VCaP (cell line): Measurements from ENCODE around the gene NUAK1.

Experiments used
- H3K27ac ChIP-seq: fragments of 450-650 bp; 2 replicates; pipeline ENCODE4 v1.5.1; 2017
- TF ChIP-seq, protein P1 (sequence below): fragments of 450-650 bp; conservative IDR thresholded peaks from 2 replicates; pipeline ENCODE4 v1.5.1; 2017; ENCODE audit warnings: mild to moderate bottlenecking, moderate library complexity

NUAK1 gene

DNA sequence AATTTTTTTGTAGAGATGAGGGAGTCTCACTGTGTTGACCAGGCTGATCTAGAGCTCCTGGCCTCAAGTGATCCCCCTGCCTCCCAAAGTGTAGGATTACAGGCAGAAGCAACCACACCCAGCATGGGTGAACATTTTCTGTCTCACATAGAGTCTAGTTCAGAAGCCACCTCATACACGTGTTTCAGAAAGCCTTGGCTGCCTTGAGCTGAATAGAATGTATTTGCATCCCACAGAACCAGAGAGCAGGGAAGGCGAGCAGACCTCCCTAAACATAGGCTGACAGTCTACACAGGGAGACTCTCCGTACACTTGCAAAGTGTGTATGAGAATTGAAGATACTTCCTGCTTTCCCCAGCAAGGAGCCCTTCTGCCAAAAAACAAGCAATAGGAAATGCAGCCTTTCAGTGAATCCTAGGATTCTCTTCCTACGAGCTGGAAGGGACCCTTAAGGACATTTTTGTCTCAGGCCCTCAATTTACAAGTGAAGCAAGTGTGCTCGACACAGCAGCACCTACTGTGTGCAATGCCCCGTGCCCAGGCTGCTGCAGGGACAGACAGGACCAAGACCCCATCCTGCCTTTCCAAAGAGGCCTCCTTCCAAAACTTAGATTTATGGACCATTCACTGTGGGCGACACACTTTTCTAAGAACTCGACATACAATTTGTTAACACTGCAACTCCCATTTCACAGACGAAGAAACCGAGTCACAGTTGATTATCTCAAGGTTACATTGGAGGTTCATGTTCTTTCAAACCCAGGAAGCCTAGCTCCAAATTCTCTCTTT, 11.2 kb downstream of the NUAK1 start:
- TF ChIP-seq, protein P1, sequence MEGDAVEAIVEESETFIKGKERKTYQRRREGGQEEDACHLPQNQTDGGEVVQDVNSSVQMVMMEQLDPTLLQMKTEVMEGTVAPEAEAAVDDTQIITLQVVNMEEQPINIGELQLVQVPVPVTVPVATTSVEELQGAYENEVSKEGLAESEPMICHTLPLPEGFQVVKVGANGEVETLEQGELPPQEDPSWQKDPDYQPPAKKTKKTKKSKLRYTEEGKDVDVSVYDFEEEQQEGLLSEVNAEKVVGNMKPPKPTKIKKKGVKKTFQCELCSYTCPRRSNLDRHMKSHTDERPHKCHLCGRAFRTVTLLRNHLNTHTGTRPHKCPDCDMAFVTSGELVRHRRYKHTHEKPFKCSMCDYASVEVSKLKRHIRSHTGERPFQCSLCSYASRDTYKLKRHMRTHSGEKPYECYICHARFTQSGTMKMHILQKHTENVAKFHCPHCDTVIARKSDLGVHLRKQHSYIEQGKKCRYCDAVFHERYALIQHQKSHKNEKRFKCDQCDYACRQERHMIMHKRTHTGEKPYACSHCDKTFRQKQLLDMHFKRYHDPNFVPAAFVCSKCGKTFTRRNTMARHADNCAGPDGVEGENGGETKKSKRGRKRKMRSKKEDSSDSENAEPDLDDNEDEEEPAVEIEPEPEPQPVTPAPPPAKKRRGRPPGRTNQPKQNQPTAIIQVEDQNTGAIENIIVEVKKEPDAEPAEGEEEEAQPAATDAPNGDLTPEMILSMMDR: no peak
- H3K27ac ChIP-seq: no peak overlapping the region

DNA sequence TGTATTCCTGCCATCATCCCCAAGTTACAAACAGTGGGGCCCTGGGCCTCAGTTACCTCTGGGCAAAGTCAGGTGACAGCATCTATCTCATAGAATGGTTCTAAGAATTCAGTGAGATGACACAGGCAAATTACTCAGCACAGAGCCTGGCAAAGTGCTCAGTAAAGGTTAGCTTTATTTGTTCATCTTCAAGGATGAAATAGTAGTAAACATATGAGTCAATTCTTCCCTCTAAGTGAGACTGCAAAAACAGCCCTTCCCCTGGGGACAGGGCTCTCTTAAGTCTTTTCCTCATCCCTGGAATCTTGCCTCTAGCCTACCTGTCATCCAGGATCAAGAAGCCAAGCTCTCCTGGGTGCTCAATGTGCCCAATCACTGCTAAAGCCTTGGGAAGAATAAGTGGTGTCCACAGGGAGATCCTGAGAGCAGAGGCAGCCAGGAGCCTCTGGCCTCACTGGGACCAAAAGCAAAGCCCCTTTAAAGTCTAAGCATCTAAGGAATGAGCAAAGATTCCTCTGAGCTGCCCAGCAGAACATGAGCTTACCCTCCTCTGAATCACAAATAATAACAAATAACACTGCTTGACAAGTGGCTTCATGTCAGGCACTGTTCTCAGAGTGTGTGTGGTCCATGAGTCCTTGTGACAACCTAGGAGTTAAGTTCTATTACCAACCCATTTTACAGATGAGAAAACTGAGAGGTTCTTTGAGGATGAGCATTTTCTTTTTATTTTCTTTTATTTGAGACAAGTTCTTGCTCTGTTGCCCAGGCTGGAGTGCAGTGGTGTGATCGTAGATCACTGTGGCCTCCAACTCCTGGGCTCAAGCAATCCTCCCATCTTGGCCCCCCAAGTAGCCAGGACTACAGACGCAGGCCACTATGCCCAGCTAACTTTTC, 12.1 kb downstream of the NUAK1 start:
- no peak overlapping the region for H3K27ac ChIP-seq
- TF ChIP-seq, protein P1: no peak

DNA sequence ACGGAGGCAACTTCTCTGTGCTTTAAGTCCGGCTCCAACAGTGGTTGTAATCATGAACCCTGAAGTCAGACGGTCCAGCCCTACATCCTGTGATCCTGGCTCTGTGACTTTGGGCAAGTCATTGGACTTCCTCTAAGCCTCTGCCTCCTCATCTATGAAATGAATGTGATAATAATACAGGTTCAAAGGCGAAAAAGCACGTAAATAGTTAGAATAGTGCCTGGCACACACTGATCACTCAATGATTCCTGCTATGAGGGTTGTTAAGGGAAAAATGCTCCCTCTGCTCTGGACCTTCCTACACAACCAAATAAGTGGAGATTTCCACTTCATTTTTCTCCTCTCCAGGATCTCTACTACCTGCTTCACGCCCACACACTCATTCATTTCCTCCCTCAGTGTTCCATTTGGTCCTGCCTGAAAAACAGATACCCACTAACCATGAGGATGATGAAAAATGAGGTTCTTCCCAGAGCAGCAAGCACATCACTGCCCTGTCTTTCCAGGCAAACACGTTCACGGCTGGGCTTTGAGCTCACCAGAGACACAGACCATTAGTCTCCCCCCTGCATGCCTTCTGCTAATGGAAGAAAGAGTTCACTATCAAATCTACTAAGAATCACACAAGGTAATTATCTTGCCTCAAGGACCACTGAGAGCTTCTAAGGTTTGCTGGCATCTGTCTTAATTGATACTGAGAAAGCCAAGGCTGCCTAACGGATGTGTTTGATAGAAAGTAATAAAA, 13.2 kb downstream of the NUAK1 start:
- H3K27ac ChIP-seq: no peak overlapping the region
- TF ChIP-seq, protein P1: no peak

DNA sequence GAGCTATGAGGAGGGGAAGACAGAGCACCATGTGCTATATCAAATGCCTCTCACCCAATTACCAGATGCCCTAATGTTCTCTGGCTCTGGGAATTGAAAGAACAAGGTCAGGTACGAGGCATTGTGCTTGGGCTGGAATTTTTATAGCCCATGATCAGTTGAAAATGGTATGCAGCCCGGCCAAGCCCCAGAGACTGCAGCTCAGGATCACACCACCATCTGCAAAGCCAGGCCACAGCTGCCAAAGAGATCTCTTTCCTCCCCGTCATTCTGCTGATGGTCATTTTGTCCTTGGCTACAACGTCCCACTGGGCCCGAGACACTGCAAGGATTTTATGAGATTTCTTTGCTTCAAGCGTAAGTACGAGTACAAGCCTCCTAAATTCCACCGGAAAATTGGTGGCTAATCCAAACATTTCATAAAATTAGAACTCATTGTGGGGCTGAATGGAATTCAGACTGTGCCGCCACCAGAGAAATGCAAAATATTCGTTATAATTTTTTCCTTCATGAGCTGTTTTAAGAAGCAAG, 15.1 kb downstream of the NUAK1 start:
- no peak overlapping the region for H3K27ac ChIP-seq
- TF ChIP-seq, protein P1: no peak

DNA sequence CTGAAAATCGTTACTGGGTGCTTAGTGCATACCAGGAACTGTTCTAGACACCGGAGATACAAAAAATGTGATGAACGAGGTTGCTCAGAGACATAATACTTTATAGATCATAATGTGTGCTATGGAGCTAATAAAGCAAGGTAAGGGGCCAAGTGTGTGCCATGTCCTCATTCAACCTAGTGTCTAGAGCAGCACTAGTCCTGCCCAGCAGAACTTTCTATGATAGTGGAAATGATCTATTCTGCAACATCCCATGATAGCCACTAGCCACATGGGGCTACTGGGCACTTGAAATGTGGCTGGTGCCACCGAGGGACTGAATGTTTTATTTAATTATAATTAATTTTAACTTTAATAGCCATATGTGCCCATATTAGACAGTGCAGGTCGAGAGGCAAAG, 15.6 kb downstream of the NUAK1 start:
- TF ChIP-seq, protein P1: no peak

DNA sequence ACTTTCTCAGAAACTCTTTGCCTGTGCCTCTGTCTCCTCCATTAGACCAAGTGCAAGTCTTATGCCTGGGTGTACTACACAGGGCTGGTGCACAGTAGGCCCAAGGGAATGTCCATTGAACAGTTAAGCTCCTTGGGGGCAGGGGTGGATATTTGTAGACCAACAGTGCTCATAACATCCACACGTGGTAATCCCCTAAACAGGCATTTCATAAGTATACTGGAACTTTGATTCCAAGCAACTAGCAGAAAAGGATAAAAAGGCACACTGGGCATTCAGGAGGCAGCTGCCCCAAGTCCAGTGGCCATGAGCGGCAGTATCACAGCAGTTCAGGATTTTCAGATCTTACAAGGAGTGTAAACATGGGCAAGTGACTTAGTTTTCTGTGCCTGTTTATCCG, 16.8 kb downstream of the NUAK1 start:
- no peak overlapping the region for H3K27ac ChIP-seq
- TF ChIP-seq, protein P1: no peak

More for the DNA sequence above, 15.6 kb downstream of the NUAK1 start:
- H3K27ac ChIP-seq: no peak overlapping the region
